Astrocyte (in vitro differentiated cells and primary cell): ENCODE measurements around the gene EYS. TPM values are rescaled to one million over a fixed set of nuclear protein-coding genes. Genes with fewer than 3 reads are reported as not detected.

Source experiments
- DNase-seq: peaks from one replicate; pipeline ENCODE4 v3.0.0-alpha.2; 2010; ENCODE audit warnings: low read depth
- FAIRE-seq: peaks from 2 replicates; lab custom pipeline; 2011; peaks lifted over from hg19 to GRCh38; lab: Jason Lieb, UNC
- H2AFZ ChIP-seq: 2 replicates; pipeline ENCODE4 v1.6.0; 2012; ENCODE audit warnings: low read depth, low read length, inconsistent platforms
- H3K27ac ChIP-seq: 2 replicates; pipeline ENCODE4 v1.5.1; 2011; ENCODE audit warnings: low read depth, low read length, inconsistent platforms
- H3K27me3 ChIP-seq: 2 replicates; pipeline ENCODE4 v1.6.0; 2011; ENCODE audit warnings: low read length, inconsistent platforms; ENCODE audit not compliant: insufficient read depth
- H3K36me3 ChIP-seq: 2 replicates; pipeline ENCODE4 v1.5.1; 2011; ENCODE audit warnings: low read length, inconsistent platforms; ENCODE audit not compliant: insufficient read depth
- H3K4me1 ChIP-seq: 2 replicates; pipeline ENCODE4 v1.5.1; 2011; ENCODE audit warnings: low read length, inconsistent platforms; ENCODE audit not compliant: insufficient read depth
- H3K4me2 ChIP-seq: 2 replicates; pipeline ENCODE4 v1.6.0; 2012; ENCODE audit warnings: low read length, inconsistent platforms
- H3K4me3 ChIP-seq: 2 replicates; pipeline ENCODE4 v1.5.1; 2011; ENCODE audit warnings: low read depth, mild to moderate bottlenecking, low read length, inconsistent platforms; ENCODE audit not compliant: insufficient read depth
- H3K79me2 ChIP-seq: 2 replicates; pipeline ENCODE4 v1.6.0; 2012; ENCODE audit warnings: mild to moderate bottlenecking, low read length, inconsistent platforms; ENCODE audit not compliant: insufficient read depth
- H3K9ac ChIP-seq: 2 replicates; pipeline ENCODE4 v1.6.0; 2012; ENCODE audit warnings: mild to moderate bottlenecking, low read length, inconsistent platforms
- H3K9me3 ChIP-seq: 2 replicates; pipeline ENCODE4 v1.5.1; 2012; ENCODE audit warnings: low read depth, mild to moderate bottlenecking, low read length, inconsistent platforms; ENCODE audit not compliant: insufficient read depth
- H4K20me1 ChIP-seq: 2 replicates; pipeline ENCODE4 v1.6.0; 2012; ENCODE audit warnings: low read length, inconsistent platforms; ENCODE audit not compliant: insufficient read depth
- H3K27ac Mint-ChIP-seq: one replicate; pipeline ENCODE4 v1.8.0; 2021; ENCODE audit warnings: mild to moderate bottlenecking, mixed read lengths; ENCODE audit not compliant: unreplicated experiment
- H3K27me3 Mint-ChIP-seq: one replicate; pipeline ENCODE4 v1.8.0; 2021; ENCODE audit warnings: low read depth, mixed read lengths; ENCODE audit not compliant: unreplicated experiment
- H3K36me3 Mint-ChIP-seq: one replicate; pipeline ENCODE4 v1.8.0; 2021; ENCODE audit warnings: low read depth, mixed read lengths; ENCODE audit not compliant: unreplicated experiment
- H3K4me1 Mint-ChIP-seq: one replicate; pipeline ENCODE4 v1.8.0; 2021; ENCODE audit warnings: low read depth, mixed read lengths; ENCODE audit not compliant: unreplicated experiment
- H3K4me3 Mint-ChIP-seq: one replicate; pipeline ENCODE4 v1.8.0; 2021; ENCODE audit warnings: mild to moderate bottlenecking, moderate library complexity, mixed read lengths; ENCODE audit not compliant: unreplicated experiment
- H3K9me3 Mint-ChIP-seq: one replicate; pipeline ENCODE4 v1.8.0; 2021; ENCODE audit warnings: mild to moderate bottlenecking, mixed read lengths; ENCODE audit not compliant: unreplicated experiment
- CTCF ChIP-seq: IDR thresholded peaks from 2 replicates; pipeline ENCODE4 v1.5.1; 2011; ENCODE audit warnings: low read depth, mild to moderate bottlenecking, inconsistent platforms, low read length, moderate library complexity; ENCODE audit not compliant: insufficient read depth
- EZH2 ChIP-seq: IDR thresholded peaks from 2 replicates; pipeline ENCODE4 v1.6.1; 2012; ENCODE audit warnings: mild to moderate bottlenecking, low read length, inconsistent platforms; ENCODE audit not compliant: insufficient read depth
- total RNA-seq: library from RNA; stranded (reverse); gene quantifications from 2 replicates; pipeline ENCODE4 v1.2.1, GENCODE V29; 2021

The EYS gene
- total RNA-seq, 1 donor from 2014 or later: 0.16 TPM

- Histone ChIP-seq H3K4me3 (no peak overlapping the region), H3K4me1 (no peaks in the 10 kb centered on the region), H3K79me2 (no peaks in the 10 kb centered on the region), H4K20me1 (no peaks in the 10 kb centered on the region), H3K9me3 (no peaks in the 10 kb centered on the region), H3K9ac (no peak overlapping the region), H3K4me2 (no peak overlapping the region), H3K27me3 (no peaks in the 10 kb centered on the region), H3K27ac (no peak overlapping the region), H3K36me3 (no peaks in the 10 kb centered on the region), H2AFZ (no peak overlapping the region)
- no peaks in the 10 kb centered on the region for H3K4me1 Mint-ChIP-seq
- H3K36me3 Mint-ChIP-seq: no peaks in the 10 kb centered on the region
- H3K27me3 Mint-ChIP-seq: no peaks in the 10 kb centered on the region
- H3K9me3 Mint-ChIP-seq: no peaks in the 10 kb centered on the region
- FAIRE-seq (no peak), DNase-seq (no peak)
- no peak for TF ChIP-seq EZH2
- TF ChIP-seq CTCF: no peak
- no peak overlapping the region for H3K27ac Mint-ChIP-seq
- no peak overlapping the region for H3K4me3 Mint-ChIP-seq
These were observed 26.8 kb downstream of the EYS start for GRCh38 chr6:65680232-65680631.

- Mint-ChIP-seq H3K36me3 (no peaks in the 10 kb centered on the region), H3K27ac (no peak overlapping the region), H3K4me1 (no peaks in the 10 kb centered on the region), H3K4me3 (no peak overlapping the region), H3K9me3 (peaks cover 6% of the 10 kb centered on the region), H3K27me3 (no peaks in the 10 kb centered on the region)
- Histone ChIP-seq H3K9ac (no peak overlapping the region), H3K36me3 (no peaks in the 10 kb centered on the region), H2AFZ (no peak overlapping the region), H3K4me1 (no peaks in the 10 kb centered on the region), H4K20me1 (no peaks in the 10 kb centered on the region), H3K9me3 (no peaks in the 10 kb centered on the region), H3K79me2 (no peaks in the 10 kb centered on the region), H3K4me3 (no peak overlapping the region), H3K27me3 (no peaks in the 10 kb centered on the region), H3K27ac (no peak overlapping the region), H3K4me2 (no peak overlapping the region)
- TF ChIP-seq EZH2: no peak
- TF ChIP-seq CTCF: no peak
- DNase-seq (no peak), FAIRE-seq (no peak)
These were observed 35.1 kb downstream of the EYS start for GRCh38 chr6:65671922-65672321.

GRCh38 chr6:65667916-65668656 lies 38.9 kb downstream of the EYS start:
- H3K36me3 Mint-ChIP-seq: no peaks in the 10 kb centered on the region
- H3K27ac ChIP-seq: no peak overlapping the region
- no peaks in the 10 kb centered on the region for H3K9me3 ChIP-seq
- no peaks in the 10 kb centered on the region for H3K4me1 ChIP-seq
- TF ChIP-seq CTCF: no peak
- TF ChIP-seq EZH2: no peak
- H3K27ac Mint-ChIP-seq: no peak overlapping the region
- H2AFZ ChIP-seq: no peak overlapping the region
- no peaks in the 10 kb centered on the region for H4K20me1 ChIP-seq
- no peak overlapping the region for H3K4me3 Mint-ChIP-seq
- no peaks in the 10 kb centered on the region for H3K36me3 ChIP-seq
- FAIRE-seq (peak; percentile 9), DNase-seq (no peak)
- H3K27me3 Mint-ChIP-seq: no peaks in the 10 kb centered on the region
- no peaks in the 10 kb centered on the region for H3K27me3 ChIP-seq
- no peaks in the 10 kb centered on the region for H3K79me2 ChIP-seq
- H3K4me2 ChIP-seq: no peak overlapping the region
- no peak overlapping the region for H3K9ac ChIP-seq
- no peaks in the 10 kb centered on the region for H3K4me1 Mint-ChIP-seq
- peaks cover under 1% of the 10 kb centered on the region for H3K9me3 Mint-ChIP-seq
- H3K4me3 ChIP-seq: no peak overlapping the region
